ENCODE data around the gene CDC14C. TPM values are rescaled to one million over a fixed set of nuclear protein-coding genes. Genes with fewer than 3 reads are reported as not detected.

CDC14C gene
- total and polyA plus RNA-seq, 2 of the 4 experiments (the other 2 are of a cell fraction): under 0.01 TPM; not detected in 1

DNA sequence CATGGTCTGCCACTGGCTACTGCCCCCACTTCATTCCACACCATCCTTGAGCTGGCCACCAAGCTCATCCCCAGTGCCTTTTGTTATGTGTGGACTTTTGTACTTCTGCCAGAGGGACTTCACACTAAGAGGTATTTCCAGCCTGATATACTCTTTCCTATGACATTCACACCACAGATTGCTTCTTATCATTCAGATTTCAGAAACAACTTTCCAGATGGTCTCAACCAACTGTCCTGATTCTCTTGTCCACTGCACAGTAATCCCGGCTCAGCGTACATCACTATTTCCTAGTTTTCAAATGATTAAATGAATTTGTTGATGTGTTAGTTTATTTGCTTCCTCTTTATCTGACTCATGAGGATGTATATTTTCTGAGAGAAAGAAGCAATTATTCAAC lies 7.1 kb downstream of the CDC14C start:
- Histone ChIP-seq H2AK5ac (ENCODE audit: low read depth, low read length) (no peak overlapping the region), H3K56ac (ENCODE audit: extremely low read depth, insufficient read depth, low read length) (no peak overlapping the region), H3K4ac (ENCODE audit: low read depth, low read length) (no peak overlapping the region), H2BK120ac (ENCODE audit: low read depth, low read length) (no peak overlapping the region), H3K4me1 (ENCODE audit: control insufficient read depth, insufficient read depth, low read length) (no peaks in the 10 kb centered on the region), H4K91ac (ENCODE audit: insufficient read depth, low read depth, low read length) (no peak overlapping the region), H3K18ac (ENCODE audit: low read depth, low read length) (no peak overlapping the region), H3K79me1 (ENCODE audit: low read depth in 1 of 2, low read length in 2 of 2) (no peaks in the 10 kb centered on the region), H4K5ac (ENCODE audit: low read depth, low read length) (no peak overlapping the region), H2AFZ (replicated peaks; ENCODE audit: low read length, poor library complexity) (no peak overlapping the region), H3K4me2 (ENCODE audit: low read depth, low read length) (no peak overlapping the region), H2BK5ac (ENCODE audit: low read depth, low read length, poor library complexity, severe bottlenecking) (no peak overlapping the region), H3K9ac (ENCODE audit: low read depth, low read length) (no peak overlapping the region), H3K9me1 (ENCODE audit: insufficient read depth, low read length) (no peaks in the 10 kb centered on the region), H3K27me3 (ENCODE audit: control insufficient read depth, insufficient read depth, low read length) (no peaks in the 10 kb centered on the region), H3K4me3 (ENCODE audit: insufficient read depth, low read depth, low read length) (no peak overlapping the region), H2AK9ac (replicated peaks; ENCODE audit: low read depth, low read length, poor library complexity) (no peak overlapping the region), H4K8ac (ENCODE audit: low read depth in 2 of 2, low read length in 2 of 2) (no peak overlapping the region), H2BK20ac (ENCODE audit: low read depth, low read length) (no peak overlapping the region), H4K20me1 (ENCODE audit: insufficient read depth, low read length) (no peaks in the 10 kb centered on the region), H3K9me3 (ENCODE audit: control insufficient read depth, insufficient read depth, low read length) (no peaks in the 10 kb centered on the region), H3K36me3 (ENCODE audit: control insufficient read depth, insufficient read depth, low read length) (no peaks in the 10 kb centered on the region), H2BK15ac (ENCODE audit: low read depth, low read length) (no peak overlapping the region), H3K23ac (ENCODE audit: low read depth, low read length) (no peak overlapping the region), H3K27ac (ENCODE audit: insufficient read depth, low read length) (no peak overlapping the region), H3K14ac (replicated peaks; ENCODE audit: low read depth, low read length) (no peak overlapping the region)
- in situ Hi-C loops (cut with MboI; ENCODE audit: low sequenced_read_pairs) (no loop called here), intact Hi-C loops (cut with micrococcal nuclease) (no loop called here), dilution Hi-C loops (cut with HindIII; ENCODE audit: low sequenced_read_pairs, unreplicated experiment) (no loop called here)
- ChIA-PET CTCF (no interaction called here), POLR2A (ENCODE audit: unreplicated experiment) (no interaction called here)
- no peak for ATAC-seq (ENCODE audit: low read depth)
- BruUV-seq (replicated peaks): no TSS peak
- TF ChIP-seq RAD21 (IDR thresholded peaks at IDR 0.05; ENCODE audit: low read length): no peak
- TF ChIP-seq MAFK (IDR thresholded peaks at IDR 0.05; ENCODE audit: low read depth, low read length): no peak
- no peak for TF ChIP-seq RFX5 (IDR thresholded peaks at IDR 0.05; ENCODE audit: low read depth, low read length)
- TF ChIP-seq CEBPB (IDR thresholded peaks at IDR 0.05; ENCODE audit: low read depth, low read length): no peak
- no peak for TF ChIP-seq POLR2A (IDR thresholded peaks at IDR 0.05; ENCODE audit: low read depth, low read length)
- no peak for TF ChIP-seq CHD1 (IDR thresholded peaks at IDR 0.05; ENCODE audit: low read depth, low read length)
- TF ChIP-seq MXI1 (IDR thresholded peaks at IDR 0.05; ENCODE audit: borderline replicate concordance, low read depth, low read length): no peak
- TF ChIP-seq, protein P1, sequence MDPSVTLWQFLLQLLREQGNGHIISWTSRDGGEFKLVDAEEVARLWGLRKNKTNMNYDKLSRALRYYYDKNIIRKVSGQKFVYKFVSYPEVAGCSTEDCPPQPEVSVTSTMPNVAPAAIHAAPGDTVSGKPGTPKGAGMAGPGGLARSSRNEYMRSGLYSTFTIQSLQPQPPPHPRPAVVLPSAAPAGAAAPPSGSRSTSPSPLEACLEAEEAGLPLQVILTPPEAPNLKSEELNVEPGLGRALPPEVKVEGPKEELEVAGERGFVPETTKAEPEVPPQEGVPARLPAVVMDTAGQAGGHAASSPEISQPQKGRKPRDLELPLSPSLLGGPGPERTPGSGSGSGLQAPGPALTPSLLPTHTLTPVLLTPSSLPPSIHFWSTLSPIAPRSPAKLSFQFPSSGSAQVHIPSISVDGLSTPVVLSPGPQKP (IDR thresholded peaks at IDR 0.05; ENCODE audit: borderline replicate concordance, low read depth, low read length): no peak
- TF ChIP-seq, protein P2, sequence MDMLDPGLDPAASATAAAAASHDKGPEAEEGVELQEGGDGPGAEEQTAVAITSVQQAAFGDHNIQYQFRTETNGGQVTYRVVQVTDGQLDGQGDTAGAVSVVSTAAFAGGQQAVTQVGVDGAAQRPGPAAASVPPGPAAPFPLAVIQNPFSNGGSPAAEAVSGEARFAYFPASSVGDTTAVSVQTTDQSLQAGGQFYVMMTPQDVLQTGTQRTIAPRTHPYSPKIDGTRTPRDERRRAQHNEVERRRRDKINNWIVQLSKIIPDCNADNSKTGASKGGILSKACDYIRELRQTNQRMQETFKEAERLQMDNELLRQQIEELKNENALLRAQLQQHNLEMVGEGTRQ (IDR thresholded peaks at IDR 0.05; ENCODE audit: low read depth, low read length): no peak
- no peak for TF ChIP-seq SMC3 (IDR thresholded peaks at IDR 0.05; ENCODE audit: low read depth, low read length)
- TF ChIP-seq FOS (IDR thresholded peaks at IDR 0.05; ENCODE audit: low read depth, low read length): no peak
- no peak for TF ChIP-seq BHLHE40 (IDR thresholded peaks at IDR 0.05; ENCODE audit: low read depth, low read length)
- TF ChIP-seq, protein P3, sequence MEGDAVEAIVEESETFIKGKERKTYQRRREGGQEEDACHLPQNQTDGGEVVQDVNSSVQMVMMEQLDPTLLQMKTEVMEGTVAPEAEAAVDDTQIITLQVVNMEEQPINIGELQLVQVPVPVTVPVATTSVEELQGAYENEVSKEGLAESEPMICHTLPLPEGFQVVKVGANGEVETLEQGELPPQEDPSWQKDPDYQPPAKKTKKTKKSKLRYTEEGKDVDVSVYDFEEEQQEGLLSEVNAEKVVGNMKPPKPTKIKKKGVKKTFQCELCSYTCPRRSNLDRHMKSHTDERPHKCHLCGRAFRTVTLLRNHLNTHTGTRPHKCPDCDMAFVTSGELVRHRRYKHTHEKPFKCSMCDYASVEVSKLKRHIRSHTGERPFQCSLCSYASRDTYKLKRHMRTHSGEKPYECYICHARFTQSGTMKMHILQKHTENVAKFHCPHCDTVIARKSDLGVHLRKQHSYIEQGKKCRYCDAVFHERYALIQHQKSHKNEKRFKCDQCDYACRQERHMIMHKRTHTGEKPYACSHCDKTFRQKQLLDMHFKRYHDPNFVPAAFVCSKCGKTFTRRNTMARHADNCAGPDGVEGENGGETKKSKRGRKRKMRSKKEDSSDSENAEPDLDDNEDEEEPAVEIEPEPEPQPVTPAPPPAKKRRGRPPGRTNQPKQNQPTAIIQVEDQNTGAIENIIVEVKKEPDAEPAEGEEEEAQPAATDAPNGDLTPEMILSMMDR (conservative IDR thresholded peaks at IDR 0.05; ENCODE audit: low read depth, low read length): no peak
- TF ChIP-seq RCOR1 (IDR thresholded peaks at IDR 0.05; ENCODE audit: insufficient replicate concordance, low read length): no peak
- no peak for TF ChIP-seq NFE2L2 (IDR thresholded peaks at IDR 0.05; ENCODE audit: low read depth, low read length)
- no peak for TF ChIP-seq MAZ (IDR thresholded peaks at IDR 0.05; ENCODE audit: borderline replicate concordance, low read depth, low read length)
- no peak for DNase-seq
- no CpG with 5 or more reads among the region's 2 CpGs for WGBS, 2 experiments (ENCODE audit: extremely low coverage in 2 of 2, insufficient read length in 1 of 2)

All from IMR-90 (cell line).